Nephron progenitor cell (in vitro differentiated cells): ENCODE measurements around the gene IL9R.

Source experiments
- DNase-seq: peaks from one replicate; pipeline ENCODE4 v3.0.0; 2021
- H3K27ac Mint-ChIP-seq: 2 replicates; pipeline ENCODE4 v1.8.0; 2021; ENCODE audit warnings: mild to moderate bottlenecking, moderate library complexity, mixed read lengths
- H3K27me3 Mint-ChIP-seq: 2 replicates; pipeline ENCODE4 v1.8.0; 2021; ENCODE audit warnings: mild to moderate bottlenecking, low read depth, mixed read lengths; ENCODE audit not compliant: poor library complexity
- H3K36me3 Mint-ChIP-seq: 2 replicates; pipeline ENCODE4 v1.8.0; 2021; ENCODE audit warnings: low read depth, mixed read lengths
- H3K4me1 Mint-ChIP-seq: 2 replicates; pipeline ENCODE4 v1.8.0; 2021; ENCODE audit warnings: mixed read lengths
- H3K4me3 Mint-ChIP-seq: 2 replicates; pipeline ENCODE4 v1.8.0; 2021; ENCODE audit warnings: mild to moderate bottlenecking, moderate library complexity, mixed read lengths
- H3K9me3 Mint-ChIP-seq: 2 replicates; pipeline ENCODE4 v1.8.0; 2021; ENCODE audit warnings: mild to moderate bottlenecking, moderate library complexity, mixed read lengths
- TF ChIP-seq, protein P1 (sequence below): fragments of 200-600 bp; sonication (generic); IDR thresholded peaks from 2 replicates; pipeline ENCODE4 v1.5.0; 2021; ENCODE audit warnings: antibody characterized with exemption

The IL9R gene

DNA sequence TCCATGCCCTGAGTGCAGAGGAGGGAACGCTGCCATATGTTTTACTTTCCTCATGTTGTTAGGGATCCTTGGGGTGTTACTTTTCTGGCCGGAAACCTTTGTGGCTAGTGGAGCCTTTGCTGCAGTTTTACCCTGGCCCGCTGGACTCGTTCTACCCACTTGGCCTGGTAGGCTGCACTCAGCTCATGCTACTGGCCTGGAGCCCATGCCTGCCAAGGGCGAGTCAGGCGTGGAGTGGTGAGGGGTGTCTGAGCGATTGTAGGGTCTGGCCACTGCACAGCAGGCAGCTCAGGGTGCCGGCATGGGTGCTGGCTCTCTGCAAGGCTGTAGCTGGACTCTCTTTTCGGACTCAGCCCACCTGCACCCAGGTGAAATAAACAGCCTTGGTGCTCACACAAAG is 41.4 kb upstream of the IL9R start:
- Mint-ChIP-seq H3K9me3 (peaks cover 26% of the 10 kb centered on the region), H3K27ac (no peak overlapping the region), H3K4me1 (no peaks in the 10 kb centered on the region), H3K36me3 (no peaks in the 10 kb centered on the region), H3K27me3 (peaks cover 4% of the 10 kb centered on the region), H3K4me3 (no peak overlapping the region)
- no peak for DNase-seq
- TF ChIP-seq, protein P1, sequence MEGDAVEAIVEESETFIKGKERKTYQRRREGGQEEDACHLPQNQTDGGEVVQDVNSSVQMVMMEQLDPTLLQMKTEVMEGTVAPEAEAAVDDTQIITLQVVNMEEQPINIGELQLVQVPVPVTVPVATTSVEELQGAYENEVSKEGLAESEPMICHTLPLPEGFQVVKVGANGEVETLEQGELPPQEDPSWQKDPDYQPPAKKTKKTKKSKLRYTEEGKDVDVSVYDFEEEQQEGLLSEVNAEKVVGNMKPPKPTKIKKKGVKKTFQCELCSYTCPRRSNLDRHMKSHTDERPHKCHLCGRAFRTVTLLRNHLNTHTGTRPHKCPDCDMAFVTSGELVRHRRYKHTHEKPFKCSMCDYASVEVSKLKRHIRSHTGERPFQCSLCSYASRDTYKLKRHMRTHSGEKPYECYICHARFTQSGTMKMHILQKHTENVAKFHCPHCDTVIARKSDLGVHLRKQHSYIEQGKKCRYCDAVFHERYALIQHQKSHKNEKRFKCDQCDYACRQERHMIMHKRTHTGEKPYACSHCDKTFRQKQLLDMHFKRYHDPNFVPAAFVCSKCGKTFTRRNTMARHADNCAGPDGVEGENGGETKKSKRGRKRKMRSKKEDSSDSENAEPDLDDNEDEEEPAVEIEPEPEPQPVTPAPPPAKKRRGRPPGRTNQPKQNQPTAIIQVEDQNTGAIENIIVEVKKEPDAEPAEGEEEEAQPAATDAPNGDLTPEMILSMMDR: no peak

- TF ChIP-seq, protein P1: no peak
- Mint-ChIP-seq H3K36me3 (no peaks in the 10 kb centered on the region), H3K4me1 (no peaks in the 10 kb centered on the region), H3K4me3 (no peak overlapping the region), H3K9me3 (peaks cover 29% of the 10 kb centered on the region), H3K27me3 (peaks cover 4% of the 10 kb centered on the region), H3K27ac (no peak overlapping the region)
- DNase-seq: no peak
Measured at GRCh38 chrX:155956649-155957048, 40.8 kb upstream of the IL9R start.

GRCh38 chrX:155957843-155958242 is 39.7 kb upstream of the IL9R start:
- Mint-ChIP-seq H3K27me3 (peaks cover 4% of the 10 kb centered on the region), H3K4me1 (no peaks in the 10 kb centered on the region), H3K4me3 (no peak overlapping the region), H3K27ac (peak overlapping the region; percentile 74), H3K9me3 (peaks cover 37% of the 10 kb centered on the region), H3K36me3 (no peaks in the 10 kb centered on the region)
- TF ChIP-seq, protein P1: no peak
- no peak for DNase-seq

DNA sequence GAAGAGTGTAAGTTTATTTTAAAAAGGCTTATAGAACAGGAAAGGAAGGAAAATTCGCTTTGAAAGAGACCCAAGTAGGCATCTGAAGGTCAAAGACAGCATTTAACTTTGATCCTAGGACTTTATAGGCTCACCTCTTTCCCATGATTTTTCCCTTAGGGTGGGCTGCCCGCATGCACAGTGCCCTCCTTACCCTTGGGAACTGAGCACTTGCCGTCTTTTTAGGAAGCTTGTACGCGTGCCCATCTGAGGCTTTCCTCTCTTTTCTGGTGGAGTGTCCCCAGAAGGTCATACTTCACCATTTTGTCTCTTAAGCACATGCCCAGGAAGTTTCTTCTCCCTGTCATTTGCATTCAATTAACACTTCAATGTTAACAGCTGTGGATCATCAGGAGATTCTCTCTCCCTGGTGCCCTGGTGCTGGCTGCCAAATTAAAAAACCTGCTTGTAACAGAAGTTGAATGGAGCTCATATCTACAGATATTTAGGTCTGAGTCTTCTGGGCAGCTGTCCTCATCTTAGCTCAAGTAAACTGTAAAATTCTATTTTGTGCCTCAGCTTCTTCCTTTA is 38.4 kb upstream of the IL9R start:
- TF ChIP-seq, protein P1: no peak
- peaks cover 48% of the 10 kb centered on the region for H3K9me3 Mint-ChIP-seq
- no peaks in the 10 kb centered on the region for H3K36me3 Mint-ChIP-seq
- no peak overlapping the region for H3K27ac Mint-ChIP-seq
- no peaks in the 10 kb centered on the region for H3K4me1 Mint-ChIP-seq
- H3K4me3 Mint-ChIP-seq: no peak overlapping the region
- no peak for DNase-seq
- peaks cover 4% of the 10 kb centered on the region for H3K27me3 Mint-ChIP-seq

- no peaks in the 10 kb centered on the region for H3K36me3 Mint-ChIP-seq
- DNase-seq: no peak
- no peaks in the 10 kb centered on the region for H3K4me1 Mint-ChIP-seq
- H3K27ac Mint-ChIP-seq: no peak overlapping the region
- H3K9me3 Mint-ChIP-seq: peaks cover 58% of the 10 kb centered on the region
- TF ChIP-seq, protein P1: no peak
- H3K27me3 Mint-ChIP-seq: peaks cover 4% of the 10 kb centered on the region
- H3K4me3 Mint-ChIP-seq: no peak overlapping the region
Measured at GRCh38 chrX:155962906-155963305, 34.6 kb upstream of the IL9R start.

DNA sequence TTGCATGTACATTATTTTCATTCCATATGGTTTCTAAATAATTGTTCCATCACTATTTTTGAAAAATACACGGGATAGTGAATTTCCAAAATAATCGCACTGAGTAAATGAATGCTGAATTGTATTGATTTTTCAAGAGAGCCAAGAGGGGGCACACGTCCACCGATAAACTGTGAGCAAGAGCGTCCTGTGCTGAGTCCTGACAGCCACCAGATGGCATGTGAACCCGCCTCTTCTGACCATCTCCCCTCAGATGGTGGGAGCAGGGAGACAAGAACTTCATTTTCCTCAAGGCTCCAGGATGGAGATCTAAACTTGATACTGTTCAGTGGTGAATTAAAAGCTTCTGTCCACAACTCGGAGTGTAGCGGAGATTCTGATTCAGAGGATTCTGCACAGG is 30.6 kb upstream of the IL9R start:
- TF ChIP-seq, protein P1: no peak
- Mint-ChIP-seq H3K9me3 (peaks cover 78% of the 10 kb centered on the region), H3K27ac (no peak overlapping the region), H3K4me3 (no peak overlapping the region), H3K4me1 (no peaks in the 10 kb centered on the region), H3K36me3 (no peaks in the 10 kb centered on the region), H3K27me3 (peaks cover 4% of the 10 kb centered on the region)
- DNase-seq: peak; percentile 16
